ENCODE measurements around the gene NR2F6.

Gene NR2F6

DNA sequence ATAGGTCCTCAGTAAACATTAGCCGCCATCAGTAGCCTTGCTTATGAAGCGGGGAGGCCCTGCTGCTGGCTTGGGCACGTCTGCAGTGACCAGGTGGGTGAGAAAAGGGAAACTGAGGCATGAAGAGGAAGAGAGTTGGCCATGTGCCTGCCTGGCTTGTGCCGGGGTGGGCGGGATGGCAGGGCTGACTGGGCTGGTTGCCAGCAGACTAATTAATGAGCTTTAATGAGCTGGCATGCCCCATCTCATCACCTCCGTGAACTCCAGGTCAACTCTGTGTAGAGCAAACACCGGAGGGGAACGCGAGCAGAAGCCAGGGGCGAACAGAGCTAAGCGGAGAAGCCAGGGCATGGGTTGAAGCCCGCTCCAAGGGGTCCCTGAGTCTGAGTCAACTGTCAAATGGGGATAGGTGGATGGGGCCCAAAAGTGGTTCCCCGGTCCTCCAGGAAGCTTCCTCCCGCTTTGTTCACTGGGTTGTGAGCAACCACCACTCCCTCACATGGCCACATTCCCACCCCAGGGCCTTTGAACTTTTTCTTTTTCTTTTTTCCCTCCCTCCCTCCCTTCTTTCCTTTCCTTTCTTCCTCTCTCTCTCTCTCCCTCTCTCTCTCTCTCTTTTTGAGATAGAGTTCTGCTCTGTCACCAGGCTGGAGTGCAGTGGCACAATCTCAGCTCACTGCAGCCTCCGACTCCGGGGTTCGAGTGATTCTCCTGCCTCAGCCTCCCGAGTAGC is 8.7 kb downstream of the NR2F6 start:
- H3K4me3 ChIP-seq (ENCODE audit: low read length in 2 of 2) = no peak overlapping the region
- H3K9ac ChIP-seq (ENCODE audit: low read length in 2 of 2) = no peak overlapping the region
- H3K9me3 ChIP-seq (ENCODE audit: control insufficient read depth in 2 of 2, low read length in 2 of 2) = no peaks in the 10 kb centered on the region
- no peaks in the 10 kb centered on the region for H3K27me3 ChIP-seq (ENCODE audit: control insufficient read depth in 1 of 2, insufficient read depth in 2 of 2, low read length in 2 of 2)
- peaks cover under 1 to 17% of the 10 kb centered on the region in 2 donors for H3K36me3 ChIP-seq (ENCODE audit: control insufficient read depth in 2 of 2, insufficient read depth in 2 of 2, low read length in 2 of 2)
- H3K27ac ChIP-seq (ENCODE audit: low read length) = peak overlapping the region; percentile 18
- H3K4me1 ChIP-seq (ENCODE audit: control insufficient read depth, insufficient read depth, low read length) = peaks cover 28% of the 10 kb centered on the region

DNA sequence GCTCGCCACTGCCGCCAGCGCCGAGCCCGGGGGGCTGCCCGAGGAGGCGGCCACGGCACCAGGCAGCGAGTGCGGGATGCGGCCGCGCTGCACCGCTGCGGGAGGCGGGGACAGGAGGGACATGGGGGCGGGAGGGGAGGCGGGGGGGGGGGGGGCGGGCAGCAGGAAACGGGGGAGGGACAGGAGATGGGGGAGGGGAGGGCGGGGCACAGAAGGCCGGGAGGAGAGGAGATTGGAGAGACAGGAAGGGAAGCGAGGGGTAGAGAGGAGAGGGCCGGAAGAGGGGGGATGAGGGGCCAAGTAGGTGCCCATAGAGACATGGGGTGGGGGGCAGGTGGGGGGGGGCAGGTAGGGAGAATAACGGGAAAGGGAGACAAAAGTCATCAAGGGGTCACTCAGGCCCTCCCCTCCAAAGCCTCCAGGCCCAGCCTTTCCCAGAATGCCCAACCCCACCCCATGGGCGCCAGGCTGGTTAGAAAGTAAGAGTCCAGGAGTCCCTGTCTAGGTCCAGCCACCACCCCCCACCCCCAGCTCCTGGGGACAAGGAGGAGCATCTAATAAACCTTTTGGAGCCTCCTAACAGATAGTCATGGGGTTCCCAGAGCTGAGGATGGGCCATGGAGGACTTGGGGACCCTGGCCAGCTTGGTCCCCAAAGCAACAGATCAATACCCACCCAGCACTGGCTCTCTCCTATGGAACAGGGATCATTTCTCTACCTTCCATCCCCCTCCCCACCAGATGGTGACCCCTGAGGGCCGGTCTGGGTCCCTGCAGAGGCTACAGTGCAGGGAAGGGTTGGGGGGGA is 9.5 kb downstream of the NR2F6 start:
- no peak overlapping the region for H3K9ac ChIP-seq (ENCODE audit: low read length in 2 of 2)
- no peaks in the 10 kb centered on the region for H3K9me3 ChIP-seq (ENCODE audit: control insufficient read depth in 2 of 2, low read length in 2 of 2)
- H3K4me3 ChIP-seq (ENCODE audit: low read length in 2 of 2) = peak overlapping the region; percentile 49 to 70
- H3K36me3 ChIP-seq (ENCODE audit: control insufficient read depth in 2 of 2, insufficient read depth in 2 of 2, low read length in 2 of 2) = peaks cover 4 to 20% of the 10 kb centered on the region in 2 donors
- no peaks in the 10 kb centered on the region for H3K27me3 ChIP-seq (ENCODE audit: control insufficient read depth in 1 of 2, insufficient read depth in 2 of 2, low read length in 2 of 2)
- H3K4me1 ChIP-seq (ENCODE audit: control insufficient read depth, insufficient read depth, low read length) = peaks cover 21% of the 10 kb centered on the region
- H3K27ac ChIP-seq (ENCODE audit: low read length) = peak overlapping the region; percentile 53

DNA sequence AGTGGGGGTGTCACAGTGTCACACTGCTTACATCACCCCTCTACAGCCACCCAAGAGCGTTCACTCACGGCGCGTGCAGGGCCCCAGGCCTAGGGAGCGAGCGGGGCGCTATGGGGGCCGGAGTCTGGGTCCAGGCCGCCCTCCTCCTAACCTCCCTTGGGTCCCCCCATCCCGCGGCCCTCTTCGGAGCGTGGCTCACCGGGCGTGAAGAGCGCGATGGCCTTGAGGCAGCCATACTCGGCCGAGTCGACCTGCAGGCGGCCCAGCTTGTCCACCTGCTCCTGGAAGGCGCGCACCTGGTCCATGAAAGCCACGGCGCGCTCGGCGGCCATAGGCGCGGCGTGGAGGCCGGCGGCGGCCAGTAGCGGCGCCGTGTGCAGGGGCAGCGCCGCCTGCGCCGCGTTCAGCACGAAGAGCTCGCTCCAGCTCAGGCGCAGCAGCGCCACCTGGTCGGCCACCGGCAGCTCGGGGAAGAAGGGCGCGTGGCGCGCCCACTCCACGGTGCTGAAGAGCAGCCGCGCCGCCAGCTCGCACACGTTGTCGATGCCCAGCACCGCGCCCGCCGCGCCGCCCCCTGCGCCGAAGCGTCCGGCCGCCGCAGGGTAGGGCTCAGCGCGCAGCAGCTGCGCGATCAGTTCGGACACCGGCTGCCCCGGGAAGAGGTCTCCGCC is 10.3 kb downstream of the NR2F6 start:
- peak overlapping the region; percentile 49 to 70 for H3K4me3 ChIP-seq (ENCODE audit: low read length in 2 of 2)
- peak overlapping the region; percentile 53 for H3K27ac ChIP-seq (ENCODE audit: low read length)
- H3K9me3 ChIP-seq (ENCODE audit: control insufficient read depth in 2 of 2, low read length in 2 of 2) = no peaks in the 10 kb centered on the region
- peak overlapping the region; percentile 42 to 51 for H3K9ac ChIP-seq (ENCODE audit: low read length in 2 of 2)
- H3K27me3 ChIP-seq (ENCODE audit: control insufficient read depth in 1 of 2, insufficient read depth in 2 of 2, low read length in 2 of 2) = no peaks in the 10 kb centered on the region
- peaks cover 8 to 17% of the 10 kb centered on the region in 2 donors for H3K36me3 ChIP-seq (ENCODE audit: control insufficient read depth in 2 of 2, insufficient read depth in 2 of 2, low read length in 2 of 2)
- H3K4me1 ChIP-seq (ENCODE audit: control insufficient read depth, insufficient read depth, low read length) = peaks cover 21% of the 10 kb centered on the region

DNA sequence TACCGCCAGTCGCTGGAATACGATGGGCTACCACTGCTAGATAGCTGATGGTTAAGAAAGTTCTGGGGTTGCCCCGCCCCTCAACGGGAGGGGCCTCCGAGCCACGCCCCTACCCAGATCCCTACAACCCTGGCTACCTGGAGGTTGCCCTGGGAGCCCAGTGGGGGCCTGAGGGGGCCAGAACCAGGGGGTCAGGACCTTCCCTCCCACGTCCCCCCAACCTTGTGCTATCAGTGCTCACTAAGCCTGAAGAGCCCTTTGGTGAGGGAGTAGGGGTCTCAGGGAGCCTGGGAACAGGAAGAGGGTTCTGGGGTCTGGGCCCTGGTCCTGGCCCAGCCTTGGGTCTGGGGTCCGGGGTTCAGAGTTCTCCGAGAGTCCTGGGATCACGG is 10.8 kb downstream of the NR2F6 start:
- peak overlapping the region; percentile 49 to 70 for H3K4me3 ChIP-seq (ENCODE audit: low read length in 2 of 2)
- peaks cover 24% of the 10 kb centered on the region for H3K4me1 ChIP-seq (ENCODE audit: control insufficient read depth, insufficient read depth, low read length)
- peak overlapping the region; percentile 42 to 51 for H3K9ac ChIP-seq (ENCODE audit: low read length in 2 of 2)
- H3K36me3 ChIP-seq (ENCODE audit: control insufficient read depth in 2 of 2, insufficient read depth in 2 of 2, low read length in 2 of 2) = peaks cover 8 to 15% of the 10 kb centered on the region in 2 donors
- no peaks in the 10 kb centered on the region for H3K9me3 ChIP-seq (ENCODE audit: control insufficient read depth in 2 of 2, low read length in 2 of 2)
- no peaks in the 10 kb centered on the region for H3K27me3 ChIP-seq (ENCODE audit: control insufficient read depth in 1 of 2, insufficient read depth in 2 of 2, low read length in 2 of 2)
- H3K27ac ChIP-seq (ENCODE audit: low read length) = peak overlapping the region; percentile 53

DNA sequence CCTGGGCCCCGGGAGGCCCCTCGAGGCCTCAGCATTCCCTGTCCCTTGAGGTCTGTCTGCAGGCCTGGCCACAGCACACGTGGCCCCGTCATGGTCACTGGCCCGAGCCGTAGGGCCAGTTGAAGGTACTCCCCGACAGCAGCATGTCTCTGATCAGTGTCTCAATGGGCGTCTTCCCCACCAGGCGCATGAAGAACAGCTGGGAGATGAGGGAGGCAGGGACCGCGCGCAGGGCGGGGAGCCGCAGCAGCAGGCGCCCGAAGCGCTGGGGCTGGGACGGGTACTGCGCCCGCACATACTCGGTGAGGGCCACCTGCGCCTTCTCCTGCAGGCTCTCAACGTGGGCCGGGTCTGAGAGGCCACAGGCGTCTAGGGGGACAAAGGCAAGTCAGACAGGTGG is 13.5 kb downstream of the NR2F6 start:
- Histone ChIP-seq H3K9ac (ENCODE audit: low read length in 2 of 2) (no peak overlapping the region), H3K27me3 (ENCODE audit: control insufficient read depth in 1 of 2, insufficient read depth in 2 of 2, low read length in 2 of 2) (no peaks in the 10 kb centered on the region), H3K36me3 (ENCODE audit: control insufficient read depth in 2 of 2, insufficient read depth in 2 of 2, low read length in 2 of 2) (peaks cover 8 to 16% of the 10 kb centered on the region in 2 donors), H3K4me1 (ENCODE audit: control insufficient read depth, insufficient read depth, low read length) (peaks cover 30% of the 10 kb centered on the region), H3K9me3 (ENCODE audit: control insufficient read depth in 2 of 2, low read length in 2 of 2) (no peaks in the 10 kb centered on the region), H3K4me3 (ENCODE audit: low read length in 2 of 2) (no peak overlapping the region), H3K27ac (ENCODE audit: low read length) (no peak overlapping the region)

DNA sequence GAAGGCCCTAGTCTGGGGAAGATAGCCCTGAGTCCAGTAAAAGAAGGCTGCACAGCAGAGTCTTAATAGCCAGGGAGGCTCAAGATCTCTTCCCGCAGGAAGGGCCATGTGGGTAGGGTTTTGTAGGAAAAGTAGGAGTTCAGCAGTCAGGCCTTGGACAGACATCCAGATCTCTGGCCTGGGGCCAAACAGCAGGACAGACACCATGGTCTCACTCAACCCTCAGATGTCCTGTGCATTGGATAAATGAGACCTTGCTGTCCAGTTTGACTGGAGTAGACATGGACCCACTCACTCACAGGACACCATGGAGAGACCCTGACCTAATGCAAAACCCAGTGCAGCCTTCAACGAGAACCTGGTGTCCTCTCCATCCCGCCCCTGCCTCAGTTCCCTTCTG is 15.8 kb downstream of the NR2F6 start:
- Histone ChIP-seq H3K9me3 (ENCODE audit: control insufficient read depth in 2 of 2, low read length in 2 of 2) (no peaks in the 10 kb centered on the region), H3K9ac (ENCODE audit: low read length in 2 of 2) (no peak overlapping the region), H3K27me3 (ENCODE audit: control insufficient read depth in 1 of 2, insufficient read depth in 2 of 2, low read length in 2 of 2) (no peaks in the 10 kb centered on the region), H3K4me3 (ENCODE audit: low read length in 2 of 2) (no peak overlapping the region), H3K4me1 (ENCODE audit: control insufficient read depth, insufficient read depth, low read length) (peaks cover 20% of the 10 kb centered on the region), H3K36me3 (ENCODE audit: control insufficient read depth in 2 of 2, insufficient read depth in 2 of 2, low read length in 2 of 2) (peaks cover 8 to 16% of the 10 kb centered on the region in 2 donors), H3K27ac (ENCODE audit: low read length) (no peak overlapping the region)

DNA sequence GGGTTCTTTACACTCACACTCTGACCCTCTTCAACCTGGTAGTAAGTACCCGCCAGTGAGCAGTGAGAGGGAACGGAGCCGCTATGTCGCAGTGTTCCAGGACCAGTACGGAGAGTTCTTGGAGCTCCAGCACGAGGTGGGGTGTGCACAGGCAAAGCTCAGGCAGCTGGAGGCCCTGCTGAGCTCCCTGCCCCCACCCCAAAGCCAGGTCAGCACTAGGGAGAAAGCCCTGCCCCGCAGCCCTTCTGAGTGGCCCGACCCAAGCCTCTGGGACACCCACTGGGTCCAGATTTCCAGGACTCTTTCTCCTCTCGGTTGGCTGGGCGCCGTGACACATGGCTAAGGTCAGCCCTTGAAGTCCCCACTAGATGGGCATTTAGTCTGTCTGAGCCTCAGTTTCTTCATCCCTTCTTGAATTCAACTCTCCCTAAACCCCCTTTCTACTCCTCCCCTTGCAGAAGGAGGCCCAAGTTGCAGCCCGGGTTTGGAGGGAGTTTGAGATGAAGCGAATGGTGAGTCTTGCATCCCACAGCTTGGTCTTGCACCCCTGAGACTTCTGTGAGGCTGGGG is 17.8 kb downstream of the NR2F6 start:
- H3K9ac ChIP-seq (ENCODE audit: low read length in 2 of 2) = no peak overlapping the region
- peaks cover 8 to 13% of the 10 kb centered on the region in 2 donors for H3K36me3 ChIP-seq (ENCODE audit: control insufficient read depth in 2 of 2, insufficient read depth in 2 of 2, low read length in 2 of 2)
- no peaks in the 10 kb centered on the region for H3K27me3 ChIP-seq (ENCODE audit: control insufficient read depth in 1 of 2, insufficient read depth in 2 of 2, low read length in 2 of 2)
- no peak overlapping the region for H3K4me3 ChIP-seq (ENCODE audit: low read length in 2 of 2)
- H3K4me1 ChIP-seq (ENCODE audit: control insufficient read depth, insufficient read depth, low read length) = peaks cover 15% of the 10 kb centered on the region
- H3K27ac ChIP-seq (ENCODE audit: low read length) = no peak overlapping the region
- H3K9me3 ChIP-seq (ENCODE audit: control insufficient read depth in 2 of 2, low read length in 2 of 2) = no peaks in the 10 kb centered on the region

DNA sequence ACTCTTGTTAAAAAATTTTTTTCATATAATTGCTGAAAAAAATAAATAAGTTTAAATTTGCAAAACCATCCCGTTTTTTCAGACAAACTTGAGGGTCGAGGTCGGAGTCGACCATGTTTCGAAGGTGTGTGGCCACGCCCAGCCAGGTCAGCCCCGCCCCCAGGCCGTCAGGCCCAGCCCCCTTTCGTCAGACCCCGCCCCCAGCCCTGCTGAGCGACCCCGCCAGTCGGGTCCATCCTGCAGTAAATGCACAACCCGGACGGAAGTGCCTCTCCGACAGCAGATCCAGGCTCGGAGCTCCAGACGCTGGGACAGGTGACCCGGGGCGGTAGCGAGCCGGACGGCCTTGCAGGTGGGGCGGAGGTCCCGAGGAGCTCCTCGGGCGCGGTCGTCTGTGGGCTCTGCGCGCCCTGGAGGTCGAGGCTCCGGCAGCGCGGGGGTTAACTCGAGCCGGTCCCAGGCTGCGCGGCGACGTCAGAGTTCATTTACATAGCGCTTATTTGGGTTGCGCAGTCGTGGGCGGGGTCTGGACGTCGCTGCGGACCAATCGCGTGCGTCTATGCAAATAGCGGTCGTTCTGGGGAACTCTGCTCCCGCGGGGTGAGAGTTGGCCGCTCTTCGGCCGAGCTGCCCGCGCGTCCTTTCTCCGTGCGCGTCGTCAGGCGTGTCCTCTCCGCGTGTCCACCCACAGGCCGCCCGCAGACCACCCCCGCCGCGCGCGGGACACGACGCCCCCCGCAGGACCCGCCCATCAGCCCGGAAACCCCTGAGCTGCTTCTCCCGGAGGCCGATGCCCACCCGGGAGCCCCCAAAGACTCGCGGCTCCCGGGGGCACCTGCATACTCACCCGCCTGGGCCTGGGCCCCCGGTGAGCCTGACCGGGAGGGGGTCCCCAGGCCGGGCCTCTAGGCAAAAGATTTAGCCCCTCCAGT is 19.5 kb downstream of the NR2F6 start, which contains the start of gene OCEL1:
OCEL1 (plus strand) TSS at position 225 of the 932 bp plus-strand sequence; CDS start at position 247, 22 bp downstream.
- H3K27me3 ChIP-seq (ENCODE audit: control insufficient read depth in 1 of 2, insufficient read depth in 2 of 2, low read length in 2 of 2) = no peaks in the 10 kb centered on the region
- peaks cover 15% of the 10 kb centered on the region for H3K4me1 ChIP-seq (ENCODE audit: control insufficient read depth, insufficient read depth, low read length)
- H3K9ac ChIP-seq (ENCODE audit: low read length in 2 of 2) = peak within 1 kb of the TSS; percentile 60 to 75
- H3K36me3 ChIP-seq (ENCODE audit: control insufficient read depth in 2 of 2, insufficient read depth in 2 of 2, low read length in 2 of 2) = peaks cover 4 to 9% of the 10 kb centered on the region in 2 donors
- no peaks in the 10 kb centered on the region for H3K9me3 ChIP-seq (ENCODE audit: control insufficient read depth in 2 of 2, low read length in 2 of 2)
- peak within 1 kb of the TSS; percentile 69 for H3K27ac ChIP-seq (ENCODE audit: low read length)
- peak within 1 kb of the TSS; percentile 86 to 87 for H3K4me3 ChIP-seq (ENCODE audit: low read length in 2 of 2)

DNA sequence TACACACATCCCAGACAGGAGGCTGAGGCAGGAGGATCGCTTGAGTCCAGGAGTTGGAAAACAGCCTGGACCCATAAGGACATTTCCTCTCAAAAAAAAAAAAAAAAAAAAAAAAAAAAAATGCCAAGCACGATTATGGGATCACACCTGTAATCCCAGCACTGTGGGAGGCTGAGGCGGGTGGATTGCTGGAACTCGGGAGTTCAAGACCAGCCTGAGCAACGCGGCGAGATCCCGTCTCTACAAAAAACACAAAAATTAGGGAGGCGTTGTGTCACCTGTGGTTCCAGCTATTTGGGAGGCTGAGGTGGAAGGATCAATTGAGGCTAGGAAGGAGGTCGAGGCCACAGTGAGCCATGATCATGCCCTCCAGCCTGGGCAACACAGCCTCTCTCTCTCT is 20.7 kb downstream of the NR2F6 start:
- H3K27ac ChIP-seq (ENCODE audit: low read length) = no peak overlapping the region
- no peak overlapping the region for H3K4me3 ChIP-seq (ENCODE audit: low read length in 2 of 2)

More for the DNA sequence above, 20.7 kb downstream of the NR2F6 start:
- Histone ChIP-seq H3K27me3 (ENCODE audit: control insufficient read depth in 1 of 2, insufficient read depth in 2 of 2, low read length in 2 of 2) (no peaks in the 10 kb centered on the region), H3K4me1 (ENCODE audit: control insufficient read depth, insufficient read depth, low read length) (peaks cover 13% of the 10 kb centered on the region), H3K9ac (ENCODE audit: low read length in 2 of 2) (no peak overlapping the region), H3K36me3 (ENCODE audit: control insufficient read depth in 2 of 2, insufficient read depth in 2 of 2, low read length in 2 of 2) (peaks cover 0 to 5% of the 10 kb centered on the region in 2 donors), H3K9me3 (ENCODE audit: control insufficient read depth in 2 of 2, low read length in 2 of 2) (no peaks in the 10 kb centered on the region)
